Psoas muscle (tissue), 8 donors: Measurements from ENCODE around the gene SLC18A3. TPM values are rescaled to one million over a fixed set of nuclear protein-coding genes. Genes with fewer than 3 reads are reported as not detected.

ENCODE experiments used
- ATAC-seq, 4 donors: fragments of 200-7000 bp; cut with Tn5 transposase; one replicate each; pipeline ENCODE4 v1.9.1; 2020; ENCODE audit warnings: moderate library complexity in 3 of 4, mild to moderate bottlenecking in 2 of 4
- DNase-seq, 2 donors: peaks; one replicate each; pipeline ENCODE4 v3.0.0-alpha.2; 2020
- H3K27ac ChIP-seq: fragments of 200-600 bp; one replicate; pipeline ENCODE4 v1.8.0; 2022
- H3K27me3 ChIP-seq, 3 donors: fragments of 200-600 bp in 1 of 3; one replicate each; pipeline versions ENCODE4 v1.6.1 to v1.8.0; 2013 to 2022; ENCODE audit warnings: low read length in 2 of 3, mild to moderate bottlenecking in 2 of 3, moderate library complexity in 1 of 3; ENCODE audit not compliant: insufficient read depth in 3 of 3
- H3K36me3 ChIP-seq, 2 donors: fragments of 200-600 bp in 1 of 2; one replicate each; pipeline versions ENCODE4 v1.6.1 to v1.8.0; 2013 to 2022; ENCODE audit warnings: low read depth in 1 of 2, mild to moderate bottlenecking in 1 of 2, moderate library complexity in 1 of 2; ENCODE audit not compliant: insufficient read depth in 1 of 2
- H3K4me1 ChIP-seq: fragments of 200-600 bp; one replicate; pipeline ENCODE4 v1.8.0; 2022
- H3K4me3 ChIP-seq: fragments of 200-600 bp; one replicate; pipeline ENCODE4 v1.8.0; 2022; ENCODE audit warnings: mild to moderate bottlenecking
- H3K9me3 ChIP-seq: fragments of 200-600 bp; one replicate; pipeline ENCODE4 v1.8.0; 2022
- WGBS, 3 donors: extraction: QIAGEN DNeasy Blood & Tissue Kit; methylation state at CpG; one replicate each; pipeline versions ENCODE4 v1.1.6 to v1.1.7; 2013; 5-methylcytosine and 5-hydroxymethylcytosine counted together
- intact Hi-C, 2 donors: fragments of 100-400 bp; cut with DNase I; formaldehyde crosslinking; loops; one replicate each; pipeline versions ENCODE4 v1.11.0 to v1.14.2; 2022
- polyA plus RNA-seq, 3 donors: library from polyadenylated mRNA; stranded (reverse); fragments of 200-250 nt; gene quantifications; one replicate each; pipeline ENCODE4 v1.2.3, GENCODE V29; 2013
- total RNA-seq, 4 donors: library from RNA; stranded (reverse); fragmentation: NEBNext Ultra II Directional in 2 of 4; extraction: Animal tissue kit (Norgen Biotek cat#: 25700) in 2 of 4; gene quantifications; one replicate each; pipeline versions ENCODE4 v1.2.1 to v1.2.4, GENCODE V29; 2021 to 2023
- TF ChIP-seq, protein P1 (sequence below): fragments of 200-600 bp; IDR thresholded peaks from one replicate; pipeline ENCODE4 v1.8.0; 2022; ENCODE audit warnings: antibody characterized with exemption
- donor health status: healthy with polysubstance abuse.
- donor health status: DM: no; HTN: no; CAD: no; lungs with moderate emphysema.
- donor health status: Bipolar disorder and iron deficiency.
- donor health status: healthy.
- donor health status: DM: yes; HTN: yes; CAD: no.
- donor health status: DM: no; HTN: no; CAD: no.
- donor health status: DM: no; HTN: no; CAD: no.
- donor health status: DM: yes; HTN: yes; CAD: no.

The SLC18A3 gene
- total and polyA plus RNA-seq, 7 donors, result not detected

DNA sequence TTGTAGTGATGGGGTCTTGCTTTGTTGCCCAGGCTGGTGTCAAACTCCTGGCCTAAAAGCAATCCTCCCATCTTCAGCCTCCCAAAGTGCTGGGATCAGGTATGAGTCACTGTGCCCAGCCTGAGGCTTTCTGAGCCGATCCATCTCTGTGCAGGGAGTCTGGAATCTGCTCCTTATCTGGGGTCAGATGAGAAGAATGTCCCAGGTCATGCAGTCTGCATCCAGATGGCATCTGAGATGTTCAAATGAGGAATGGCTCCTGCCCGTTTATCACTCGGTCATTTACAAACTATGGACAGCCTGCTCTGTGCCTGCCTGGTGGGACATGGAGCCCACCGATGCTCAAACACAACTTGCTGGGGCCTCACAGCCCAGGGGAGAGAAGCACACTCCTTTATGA is 11.1 kb upstream of the SLC18A3 start:
- H3K27ac ChIP-seq, result no peak overlapping the region
- DNase-seq (no peak), ATAC-seq (no peak)
- no peaks in the 10 kb centered on the region for H3K36me3 ChIP-seq
- TF ChIP-seq, protein P1, sequence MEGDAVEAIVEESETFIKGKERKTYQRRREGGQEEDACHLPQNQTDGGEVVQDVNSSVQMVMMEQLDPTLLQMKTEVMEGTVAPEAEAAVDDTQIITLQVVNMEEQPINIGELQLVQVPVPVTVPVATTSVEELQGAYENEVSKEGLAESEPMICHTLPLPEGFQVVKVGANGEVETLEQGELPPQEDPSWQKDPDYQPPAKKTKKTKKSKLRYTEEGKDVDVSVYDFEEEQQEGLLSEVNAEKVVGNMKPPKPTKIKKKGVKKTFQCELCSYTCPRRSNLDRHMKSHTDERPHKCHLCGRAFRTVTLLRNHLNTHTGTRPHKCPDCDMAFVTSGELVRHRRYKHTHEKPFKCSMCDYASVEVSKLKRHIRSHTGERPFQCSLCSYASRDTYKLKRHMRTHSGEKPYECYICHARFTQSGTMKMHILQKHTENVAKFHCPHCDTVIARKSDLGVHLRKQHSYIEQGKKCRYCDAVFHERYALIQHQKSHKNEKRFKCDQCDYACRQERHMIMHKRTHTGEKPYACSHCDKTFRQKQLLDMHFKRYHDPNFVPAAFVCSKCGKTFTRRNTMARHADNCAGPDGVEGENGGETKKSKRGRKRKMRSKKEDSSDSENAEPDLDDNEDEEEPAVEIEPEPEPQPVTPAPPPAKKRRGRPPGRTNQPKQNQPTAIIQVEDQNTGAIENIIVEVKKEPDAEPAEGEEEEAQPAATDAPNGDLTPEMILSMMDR, result no peak
- H3K4me1 ChIP-seq, result no peaks in the 10 kb centered on the region
- H3K4me3 ChIP-seq, result no peak overlapping the region
- no peaks in the 10 kb centered on the region for H3K9me3 ChIP-seq
- H3K27me3 ChIP-seq, result peaks cover 0 to 27% (median 3%) of the 10 kb centered on the region in 3 donors
- intact Hi-C loops, result loop anchor here in 1 of 2 donors (10.0 kb wide), 1 partner anchor 316 kb away; no protein-coding TSS in a partner anchor
- WGBS, 3 donors, result 57 to 78% (median 68%) methylated on average over 4 of the region's 4 CpGs

DNA sequence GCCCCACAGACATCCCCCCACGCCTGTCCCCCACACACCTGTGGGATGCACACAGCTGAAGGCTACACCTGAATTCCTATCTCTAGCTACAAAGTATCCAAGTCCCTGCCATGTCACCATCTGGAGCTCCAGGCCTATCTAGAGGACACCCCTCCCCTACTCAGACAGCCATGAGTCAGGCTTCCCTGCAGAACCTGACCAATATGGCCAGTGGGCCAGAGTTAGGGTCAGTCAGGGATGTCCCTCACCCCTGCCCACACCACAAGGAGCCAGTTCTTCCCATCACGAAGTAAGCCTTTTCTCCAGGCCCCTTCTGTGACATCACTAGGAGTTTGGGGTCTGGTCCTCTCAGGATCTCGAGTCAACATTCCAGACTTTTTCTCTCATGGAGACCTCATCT is 10.6 kb upstream of the SLC18A3 start:
- Histone ChIP-seq H3K36me3 (no peaks in the 10 kb centered on the region), H3K9me3 (no peaks in the 10 kb centered on the region), H3K4me1 (no peaks in the 10 kb centered on the region), H3K27me3 (peaks cover 0 to 31% (median 3%) of the 10 kb centered on the region in 3 donors), H3K27ac (no peak overlapping the region), H3K4me3 (no peak overlapping the region)
- intact Hi-C loops, result loop anchor here in 1 of 2 donors (10.0 kb wide), 1 partner anchor 315 kb away; no protein-coding TSS in a partner anchor
- ATAC-seq, result no peak
- DNase-seq, result no peak
- 53 to 67% (median 62%) methylated on average over 3 of the region's 3 CpGs for WGBS, 3 donors
- TF ChIP-seq, protein P1, result no peak

DNA sequence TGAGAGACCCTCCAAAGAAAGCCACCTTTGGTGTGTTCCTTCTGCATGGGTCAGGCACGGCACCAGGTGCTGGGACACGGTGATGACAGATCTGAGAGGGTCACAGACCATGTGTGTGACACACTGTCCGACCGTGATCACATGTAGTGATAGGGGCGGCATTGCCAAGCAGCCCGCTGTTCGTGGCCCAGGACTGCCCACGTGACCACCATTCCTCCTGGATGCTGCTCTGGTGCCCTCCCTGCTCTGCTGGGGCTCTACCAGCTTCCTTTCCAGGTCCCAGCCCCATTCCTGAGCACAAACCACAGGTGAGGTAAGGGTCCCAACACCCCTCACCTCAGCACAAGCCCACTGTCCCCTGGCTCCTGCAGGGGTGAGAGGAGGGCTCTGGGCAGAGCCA is 10.1 kb upstream of the SLC18A3 start:
- ATAC-seq (no peak), DNase-seq (peak in 1 of 2 donors; percentile 28)
- Histone ChIP-seq H3K27me3 (peaks cover 0 to 31% (median 3%) of the 10 kb centered on the region in 3 donors), H3K4me3 (no peak overlapping the region), H3K9me3 (no peaks in the 10 kb centered on the region), H3K4me1 (no peaks in the 10 kb centered on the region), H3K27ac (no peak overlapping the region), H3K36me3 (no peaks in the 10 kb centered on the region)
- intact Hi-C loops, result no loop called here
- 81 to 85% (median 85%) methylated on average over 8 of the region's 8 CpGs for WGBS, 3 donors
- TF ChIP-seq, protein P1, result no peak

DNA sequence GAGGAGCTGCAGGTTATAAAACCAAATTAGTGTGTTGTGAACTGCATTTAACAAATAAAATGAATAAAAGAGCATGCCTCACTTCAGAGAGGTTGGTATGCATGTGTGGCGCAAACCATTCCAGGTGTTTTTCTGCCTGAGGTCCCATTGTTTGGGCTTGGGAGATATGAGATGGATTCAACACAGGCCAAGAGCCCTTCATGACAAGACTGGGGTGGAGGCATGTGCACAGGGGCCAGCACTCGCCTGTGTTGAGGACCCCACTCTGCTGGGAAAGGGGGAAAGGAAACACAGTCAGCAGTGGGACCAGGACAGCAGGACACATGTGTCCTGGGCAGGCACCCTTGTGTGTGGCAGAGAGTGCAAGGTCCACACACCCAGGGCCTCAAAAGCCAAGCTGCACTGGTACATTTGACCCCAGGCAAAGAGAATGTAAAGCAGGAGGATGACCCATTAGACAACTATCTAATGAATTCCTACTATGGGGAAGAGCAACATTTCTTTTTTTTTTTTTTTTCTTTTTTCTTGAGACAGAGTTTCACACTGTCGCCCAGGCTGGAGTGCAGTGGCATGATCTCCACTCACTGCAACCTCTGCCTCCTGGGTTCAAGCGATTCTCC is 9.2 kb upstream of the SLC18A3 start:
- H3K27ac ChIP-seq, result no peak overlapping the region
- whole genome bisulfite sequencing, 3 donors, result 73 to 76% (median 75%) methylated on average over 4 of the region's 4 CpGs
- no peak overlapping the region for H3K4me3 ChIP-seq
- no peaks in the 10 kb centered on the region for H3K4me1 ChIP-seq
- ATAC-seq (no peak), DNase-seq (no peak)
- TF ChIP-seq, protein P1, result no peak
- intact Hi-C loops, result no loop called here
- no peaks in the 10 kb centered on the region for H3K36me3 ChIP-seq
- H3K27me3 ChIP-seq, result peaks cover 0 to 38% (median 3%) of the 10 kb centered on the region in 3 donors
- H3K9me3 ChIP-seq, result no peaks in the 10 kb centered on the region

DNA sequence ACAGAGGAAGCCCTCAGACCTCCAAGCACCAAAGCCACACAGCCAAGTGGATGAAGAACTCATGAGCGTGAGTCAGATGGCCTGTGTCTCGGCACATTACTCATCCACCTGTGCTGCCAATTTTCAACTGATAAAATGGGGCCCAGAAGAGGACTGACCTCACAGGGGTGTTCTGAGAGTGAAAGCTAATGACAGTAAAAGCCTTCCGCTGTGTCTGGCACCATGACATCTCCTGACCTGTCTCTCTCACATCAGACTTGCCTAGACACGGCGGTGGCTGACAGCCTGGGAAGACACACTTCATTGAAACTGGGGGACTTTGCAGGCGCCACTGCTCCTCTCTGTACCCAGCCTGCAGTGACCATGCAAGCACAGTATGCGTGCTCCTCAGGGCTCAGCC is 8.3 kb upstream of the SLC18A3 start:
- Histone ChIP-seq H3K9me3 (no peaks in the 10 kb centered on the region), H3K4me3 (no peak overlapping the region), H3K27ac (no peak overlapping the region), H3K27me3 (peaks cover 0 to 46% (median 3%) of the 10 kb centered on the region in 3 donors), H3K4me1 (no peaks in the 10 kb centered on the region), H3K36me3 (no peaks in the 10 kb centered on the region)
- ATAC-seq (no peak), DNase-seq (peak in 1 of 2 donors; percentile 14)
- intact Hi-C loops, result no loop called here
- WGBS, 3 donors, result 71 to 80% (median 74%) methylated on average over 7 of the region's 7 CpGs
- TF ChIP-seq, protein P1, result no peak
